ENCODE data around the gene HES2.
A peak's percentile ranks its signal among the peaks of the same experiment; 100 is the strongest.
"Not testable (repeated sequence)": the region's sequence is repeated elsewhere in the genome, so short reads cannot be mapped to it uniquely, and the experiment has no call there.

Gene HES2

GRCh38 chr1:6435129-6435528 lies 15.4 kb upstream of the HES2 start:
- no peak for DNase-seq

GRCh38 chr1:6434186-6434585 lies 14.5 kb upstream of the HES2 start:
- DNase-seq = peak; percentile 60 to 82

GRCh38 chr1:6431645-6432579 lies 12.2 kb upstream of the HES2 start:
- not testable (repeated sequence) for DNase-seq

- not testable (repeated sequence) for DNase-seq
Observed at GRCh38 chr1:6429660-6430411, 10.1 kb upstream of the HES2 start.

DNA sequence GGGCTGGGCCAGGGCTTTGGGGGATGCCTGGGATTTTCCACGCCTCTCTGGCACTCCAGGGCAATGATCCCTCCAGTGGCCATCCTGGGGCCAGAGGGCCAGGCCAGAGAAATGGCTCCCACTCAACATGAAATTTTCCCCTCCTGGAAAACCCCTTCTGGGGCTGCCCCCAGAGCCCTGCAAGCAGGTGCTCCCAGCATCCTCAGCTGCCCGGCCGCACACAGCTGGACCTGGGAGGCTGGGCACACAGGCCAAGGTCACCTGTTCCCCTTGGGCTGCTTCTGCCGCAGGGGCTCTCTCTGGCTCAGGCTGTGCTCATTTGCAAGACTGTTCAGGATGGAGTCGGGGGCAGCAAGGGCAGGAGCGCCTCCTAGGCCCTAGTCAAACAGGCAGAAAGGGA lies 8.7 kb upstream of the HES2 start:
- DNase-seq = not testable (repeated sequence)

DNA sequence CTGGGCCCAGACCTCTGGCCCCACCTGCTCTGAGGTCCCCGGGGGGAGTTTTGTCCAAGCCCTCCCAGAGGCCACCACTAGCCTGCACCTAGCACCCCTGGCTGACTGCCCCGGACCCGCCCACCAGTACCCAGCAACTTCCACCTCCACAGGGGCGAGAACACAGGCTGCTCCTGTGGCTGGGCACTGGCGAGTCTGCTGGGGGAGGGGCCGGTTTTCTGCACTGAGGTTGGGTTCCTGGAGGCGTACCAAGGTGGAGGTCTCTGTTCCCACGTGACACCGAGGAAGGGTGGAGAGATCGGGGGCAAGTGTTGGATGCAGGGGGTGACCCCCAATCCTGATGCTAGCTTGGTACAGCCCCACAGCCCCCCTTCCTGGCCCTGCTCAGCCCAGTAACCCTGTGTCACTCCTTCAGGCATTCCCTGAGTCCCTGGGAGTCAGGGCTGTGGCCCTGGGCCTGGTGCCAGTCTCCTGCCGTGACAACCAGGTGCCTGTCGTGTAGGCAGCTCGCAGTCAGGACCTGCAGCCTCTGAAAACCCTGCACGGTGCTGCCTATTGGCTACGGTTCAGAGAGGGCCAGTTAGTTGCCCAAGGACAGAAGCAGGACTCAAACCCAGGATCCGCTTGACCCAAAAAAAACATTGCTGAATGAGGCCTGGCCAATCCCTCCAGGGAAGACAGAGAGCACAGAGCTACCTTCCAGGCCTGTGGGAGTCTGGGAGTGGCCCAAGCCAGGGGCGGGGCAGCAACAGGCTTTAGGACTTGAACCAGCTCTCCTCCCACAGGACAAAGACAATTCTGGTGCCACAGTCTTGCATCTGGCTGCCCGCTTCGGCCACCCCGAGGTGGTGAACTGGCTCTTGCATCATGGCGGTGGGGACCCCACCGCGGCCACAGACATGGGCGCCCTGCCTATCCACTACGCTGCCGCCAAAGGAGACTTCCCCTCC lies 8.0 kb upstream of the HES2 start:
- no peak for DNase-seq

GRCh38 chr1:6426972-6427350 lies 7.2 kb upstream of the HES2 start:
- no peak for DNase-seq

DNA sequence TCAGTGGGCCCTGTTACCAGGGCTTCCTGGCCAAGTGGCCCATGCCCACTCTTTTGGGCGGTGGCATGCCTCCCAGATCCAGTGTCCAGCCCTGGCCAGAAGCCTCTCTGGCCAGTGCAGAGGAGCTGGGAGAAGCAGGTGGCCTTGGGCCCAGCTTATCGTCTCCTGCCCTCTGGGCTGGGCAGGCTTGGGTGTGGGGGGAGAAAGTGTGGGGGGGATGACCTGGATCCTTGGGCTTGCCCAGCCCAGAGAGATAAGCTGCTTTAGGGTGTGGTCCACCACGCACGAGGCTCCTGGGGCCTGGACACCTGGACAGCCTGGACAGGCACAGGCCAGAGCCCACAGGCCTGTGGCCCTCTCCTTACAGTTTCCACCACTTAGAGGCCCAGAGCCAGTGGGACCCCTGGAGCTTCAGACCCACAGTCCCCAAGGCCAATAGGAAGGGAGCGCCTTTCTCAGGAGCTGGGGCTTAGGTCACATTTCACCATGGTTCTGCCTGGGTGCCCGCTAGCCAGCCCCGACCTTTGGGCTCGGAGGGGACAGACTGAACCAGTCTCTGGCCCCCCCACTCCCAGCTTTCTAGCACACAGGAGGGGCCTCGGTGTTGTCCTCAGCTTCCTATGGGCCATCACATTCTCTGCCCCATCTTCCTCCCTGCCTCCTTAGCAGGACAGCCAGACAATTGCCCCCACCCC lies 6.7 kb upstream of the HES2 start:
- DNase-seq = no peak

GRCh38 chr1:6425658-6426057 lies 5.9 kb upstream of the HES2 start:
- no peak for DNase-seq

DNA sequence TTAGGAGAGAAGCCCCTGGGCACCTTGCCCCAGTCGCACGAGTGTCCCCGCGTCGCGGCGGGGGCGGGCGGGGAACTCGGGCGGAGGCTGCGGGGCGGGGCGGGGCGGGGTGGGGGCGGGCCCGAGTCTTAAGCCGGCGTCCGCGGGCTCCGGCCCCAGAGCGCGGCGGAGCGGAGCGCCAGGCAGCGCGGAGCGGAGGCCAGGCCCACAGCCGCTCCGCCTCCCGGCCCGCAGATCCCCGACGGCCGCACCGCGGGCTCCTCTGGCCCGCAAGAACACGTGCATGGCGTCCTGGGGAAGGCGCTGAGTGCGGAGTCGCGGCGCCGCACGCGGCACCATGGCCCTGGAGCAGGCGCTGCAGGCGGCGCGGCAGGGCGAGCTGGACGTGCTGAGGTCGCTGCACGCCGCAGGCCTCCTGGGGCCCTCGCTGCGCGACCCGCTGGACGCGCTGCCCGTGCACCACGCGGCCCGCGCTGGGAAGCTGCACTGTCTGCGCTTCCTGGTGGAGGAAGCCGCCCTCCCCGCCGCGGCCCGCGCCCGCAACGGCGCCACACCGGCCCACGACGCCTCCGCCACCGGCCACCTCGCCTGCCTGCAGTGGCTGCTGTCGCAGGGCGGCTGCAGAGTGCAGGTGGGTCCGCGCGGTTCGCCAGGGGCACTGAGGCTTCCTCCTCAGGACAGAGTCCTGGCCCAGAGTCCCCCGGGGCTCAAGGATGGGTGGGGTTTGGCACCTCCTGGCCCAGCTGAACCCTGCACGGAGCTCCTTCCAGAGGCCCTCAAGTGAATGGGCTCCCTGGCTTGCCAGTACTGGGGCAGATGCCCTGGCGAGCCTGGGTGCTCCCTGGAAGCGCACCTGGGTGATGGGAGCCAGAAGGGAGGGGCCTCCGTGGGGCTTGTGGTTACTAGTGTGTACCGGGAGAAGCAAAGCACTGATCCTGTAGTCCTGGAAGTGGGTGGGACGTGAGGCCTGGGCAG lies 5.2 kb upstream of the HES2 start, which contains the start of gene ESPN:
ESPN (plus strand) TSS at position 158 of the 975 bp plus-strand sequence; CDS start at position 338, 180 bp downstream.
- no peak for DNase-seq

DNA sequence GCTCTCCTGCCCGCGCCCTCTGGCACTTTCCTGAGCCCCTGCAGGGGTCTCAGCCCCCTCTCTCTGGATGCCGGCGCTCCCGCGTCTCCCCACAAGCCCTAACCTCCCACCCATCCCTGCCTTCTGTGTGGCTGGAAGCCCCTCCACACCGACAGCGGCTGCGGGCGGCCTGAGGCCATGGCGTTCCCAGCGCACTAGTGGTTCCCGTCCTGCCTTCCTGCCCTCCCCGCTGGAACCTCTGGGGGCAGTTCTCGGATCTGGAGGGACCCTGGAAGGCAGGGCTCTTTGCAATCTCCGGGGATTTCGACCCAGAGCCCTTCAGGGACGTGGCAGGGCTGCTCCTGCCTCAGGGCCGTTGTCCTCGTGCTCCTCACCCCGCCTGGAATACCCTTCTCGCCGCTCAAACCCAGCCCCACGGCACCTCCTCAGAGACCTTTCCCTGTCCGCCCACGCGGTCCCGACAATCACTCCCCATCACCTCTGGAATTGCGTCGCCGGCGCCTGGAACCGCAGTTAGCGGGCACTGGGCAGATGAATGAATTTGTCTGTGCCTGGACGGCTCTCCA lies 4.4 kb upstream of the HES2 start:
- DNase-seq = no peak

DNA sequence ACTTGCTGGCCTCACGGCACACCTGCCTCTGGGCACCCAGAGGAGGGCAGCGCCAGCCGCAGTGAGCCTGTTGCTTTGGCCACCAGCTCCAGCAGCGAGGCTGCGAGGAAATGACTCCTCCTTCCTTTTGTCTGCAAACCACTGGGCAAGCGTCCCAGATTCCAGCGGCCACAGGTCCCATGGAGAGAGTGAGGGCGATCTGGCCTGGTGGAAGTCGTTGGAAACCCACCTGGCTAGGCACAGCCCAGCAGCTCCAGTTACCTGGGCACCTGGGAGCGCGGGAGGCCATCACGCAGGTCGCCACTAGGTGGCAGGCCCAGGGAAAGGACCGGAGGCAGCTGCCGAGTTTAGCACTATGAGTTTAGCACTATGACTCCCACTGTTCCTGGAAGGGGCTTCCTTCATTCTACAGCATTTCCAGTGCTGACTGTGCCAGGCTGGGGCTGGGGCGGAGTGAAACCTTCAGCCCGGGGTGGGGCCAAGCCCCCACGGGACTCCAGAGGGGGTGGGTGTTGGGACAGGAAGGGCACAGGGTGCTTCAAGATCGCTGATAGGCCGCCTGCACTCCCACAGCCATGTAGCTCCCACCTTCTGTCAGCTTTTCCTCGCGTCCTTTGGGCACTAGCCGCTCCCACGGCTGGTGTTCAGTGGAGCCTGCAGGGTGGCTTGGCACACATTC lies 3.7 kb upstream of the HES2 start:
- DNase-seq = peak in 1 of 2 experiments; percentile 67

GRCh38 chr1:6421266-6421665 lies 1.5 kb upstream of the HES2 start:
- DNase-seq = no peak

DNA sequence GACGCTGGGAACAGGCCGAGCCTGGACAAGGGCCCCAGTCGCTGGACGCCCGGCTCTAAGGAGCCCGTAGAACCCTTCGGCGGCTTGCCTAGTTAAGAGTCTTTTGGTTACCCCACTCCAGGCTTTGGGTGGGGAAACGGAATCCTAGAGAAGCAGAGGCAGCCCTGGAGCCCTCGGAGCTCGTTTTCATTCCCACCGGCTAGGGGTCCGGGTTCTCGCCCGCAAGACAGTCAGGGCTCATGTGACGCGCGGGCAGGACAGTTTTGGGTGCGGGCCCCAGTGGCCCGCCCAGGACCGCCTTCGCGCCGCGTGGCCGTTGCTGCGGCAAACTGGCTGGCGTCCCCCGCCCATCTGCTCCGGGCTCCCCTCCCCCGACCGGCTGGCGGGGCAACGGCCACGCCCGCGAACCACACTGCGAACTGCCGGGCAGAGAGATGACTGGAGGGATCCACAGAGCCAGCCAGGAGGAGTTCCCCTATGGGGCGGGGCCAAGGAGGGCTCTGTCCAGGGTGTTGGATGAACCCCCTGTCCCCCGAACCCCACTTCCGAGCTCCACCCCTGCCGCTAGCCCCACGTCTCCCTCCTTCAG lies 829 bp upstream of the HES2 start:
- DNase-seq = peak in 1 of 2 experiments; percentile 27

DNA sequence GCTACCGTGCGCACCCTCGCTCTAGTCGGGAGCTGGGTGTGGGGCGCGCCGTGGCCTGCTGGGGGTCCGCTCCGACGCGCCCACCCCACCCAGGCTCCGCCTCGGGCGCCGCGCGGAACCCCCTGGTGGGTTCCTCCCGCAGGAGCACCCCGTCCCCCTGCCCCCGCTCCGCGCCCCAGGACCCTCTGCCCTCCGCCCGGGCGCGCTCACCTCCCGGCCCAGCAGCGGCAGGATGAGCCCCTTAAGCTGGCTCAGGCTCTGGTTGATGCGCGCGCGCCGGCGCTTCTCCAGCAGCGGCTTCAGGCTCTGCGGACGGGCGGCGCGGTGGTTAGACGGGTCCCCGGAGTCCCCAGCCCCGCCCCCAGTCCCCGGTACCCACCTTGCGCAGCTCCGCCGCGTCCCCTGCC lies 319 bp downstream of the HES2 start:
- DNase-seq = peak in 1 of 2 experiments; percentile 23

GRCh38 chr1:6418668-6419396 lies 887 bp downstream of the HES2 start:
- no peak for DNase-seq

GRCh38 chr1:6417961-6418667 lies 1.6 kb downstream of the HES2 start:
- no peak for DNase-seq

DNA sequence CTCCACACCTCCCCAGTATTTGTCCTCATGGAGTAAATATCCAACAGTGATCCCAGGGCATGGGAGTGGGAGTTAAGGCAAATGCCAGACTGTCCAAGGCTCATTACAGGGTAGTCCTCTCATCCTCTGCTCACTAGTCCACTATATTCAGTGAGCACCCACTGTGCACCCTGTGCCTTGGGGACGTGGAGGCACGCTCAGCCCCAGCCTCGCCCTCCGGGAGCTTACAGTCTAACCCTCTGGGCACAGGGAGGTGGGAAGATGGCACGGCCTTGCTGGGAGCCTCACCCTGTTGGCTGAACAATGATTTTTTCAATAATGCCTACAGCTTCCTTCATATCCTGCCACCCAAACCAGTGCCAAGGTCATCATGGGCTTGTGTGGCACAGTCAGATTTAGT lies 2.8 kb downstream of the HES2 start:
- no peak for DNase-seq
